HepG2 (cell line): ENCODE results near the gene ME2. TPM values are rescaled to one million over a fixed set of nuclear protein-coding genes. Genes with fewer than 3 reads are reported as not detected.
A peak's percentile ranks its signal among the peaks of the same experiment; 100 is the strongest.

Experiments
- CHD2 ChIP-seq: IDR thresholded peaks from 2 replicates; pipeline ENCODE4 v1.6.1; 2011; ENCODE audit warnings: low read depth, low read length, improper control_type of control experiment
- FIP1L1 ChIP-seq: fragments of 200-400 bp; formaldehyde crosslinking; IDR thresholded peaks from 2 replicates; pipeline ENCODE4 v1.6.1; 2018; ENCODE audit warnings: low read depth, mild to moderate bottlenecking, low read length, moderate library complexity, borderline replicate concordance; ENCODE audit not compliant: insufficient read depth
- NR2C2 ChIP-seq: sonication (generic); formaldehyde crosslinking; IDR thresholded peaks from 2 replicates; pipeline ENCODE4 v1.4.0; 2020; ENCODE audit warnings: missing genetic modification reagents, mild to moderate bottlenecking, moderate library complexity, borderline replicate concordance
- POLR2A ChIP-seq, 2 experiments: IDR thresholded peaks; 2 replicates each; pipeline ENCODE4 v1.6.1; 2011; ENCODE audit warnings: low read depth in 2 of 2, low read length in 2 of 2, mild to moderate bottlenecking in 1 of 2, moderate library complexity in 1 of 2; ENCODE audit not compliant: insufficient read depth in 1 of 2
- RXRB ChIP-seq: IDR thresholded peaks from 2 replicates; pipeline ENCODE4 v1.6.1; 2016; ENCODE audit warnings: borderline replicate concordance, missing genetic modification reagents, missing compliant biosample characterization
- SYNCRIP ChIP-seq: fragments of 200-400 bp; formaldehyde crosslinking; IDR thresholded peaks from 2 replicates; pipeline ENCODE4 v1.6.1; 2018; ENCODE audit warnings: mild to moderate bottlenecking, low read depth, low read length; ENCODE audit not compliant: insufficient read depth
- TCF7 ChIP-seq: sonication (generic); IDR thresholded peaks from 2 replicates; pipeline ENCODE4 v1.6.1; 2016; ENCODE audit warnings: antibody characterized with exemption, low read depth
- YY1 ChIP-seq: IDR thresholded peaks from 2 replicates; pipeline ENCODE4 v1.6.1; 2011; ENCODE audit warnings: low read length, low read depth, moderate library complexity, mild to moderate bottlenecking; ENCODE audit not compliant: insufficient read depth, insufficient replicate concordance
- ZNF235 ChIP-seq: sonication (generic); formaldehyde crosslinking; IDR thresholded peaks from 2 replicates; pipeline ENCODE4 v1.8.1; 2023; ENCODE audit warnings: mild to moderate bottlenecking, missing genetic modification reagents, borderline replicate concordance
- ZNF3 ChIP-seq: IDR thresholded peaks from 2 replicates; pipeline ENCODE4 v1.7.0; 2017; ENCODE audit warnings: inconsistent platforms
- ZNF30 ChIP-seq: sonication (generic); formaldehyde crosslinking; IDR thresholded peaks from 2 replicates; pipeline ENCODE4 v1.5.0; 2020; ENCODE audit warnings: mild to moderate bottlenecking, missing genetic modification reagents
- ZNF513 ChIP-seq: sonication (generic); formaldehyde crosslinking; conservative IDR thresholded peaks from 2 replicates; pipeline ENCODE4 v1.5.0; 2020; ENCODE audit warnings: missing genetic modification reagents
- ZNF562 ChIP-seq: sonication (generic); formaldehyde crosslinking; IDR thresholded peaks from 2 replicates; pipeline ENCODE4 v1.8.0; 2022; ENCODE audit warnings: missing genetic modification reagents, borderline replicate concordance
- ZNF788 ChIP-seq: sonication (generic); formaldehyde crosslinking; IDR thresholded peaks from 2 replicates; pipeline ENCODE4 v1.5.0; 2020; ENCODE audit warnings: mild to moderate bottlenecking, missing genetic modification reagents, borderline replicate concordance
- polyA plus RNA-seq, 8 experiments: library from polyadenylated mRNA; depleted of rRNA in 3 of 8; stranded (reverse) in 7 of 8; unstranded in 1 of 8; fragments of >200 nt; fragmentation: Illumina TruSeq in 4 of 8; extraction: Trizol in 4 of 8; gene quantifications; 2 replicates each; pipeline versions ENCODE4 v1.2.1 to v1.2.3, GENCODE V29; 2011 to 2016; ENCODE audit warnings: low read depth in 4 of 8, missing spikeins in 1 of 8, mixed read lengths in 1 of 8; ENCODE audit not compliant: insufficient read depth in 1 of 8
- total RNA-seq, 5 experiments: library from RNA; depleted of rRNA; stranded (reverse); fragments of >200 nt; fragmentation: Illumina TruSeq; extraction: Trizol; gene quantifications; 2 replicates each; pipeline ENCODE4 v1.2.3, GENCODE V29; 2016; ENCODE audit warnings: low read depth in 1 of 5
- TF ChIP-seq, protein P1 (sequence below), 2 experiments: fragments of 450-650 bp in 1 of 2; sonication (generic) in 1 of 2; formaldehyde crosslinking in 1 of 2; IDR thresholded peaks; 2 replicates each; pipeline versions ENCODE4 v1.6.1 to v1.8.0; 2016 to 2022; ENCODE audit warnings: antibody characterized with exemption in 1 of 2, mild to moderate bottlenecking in 1 of 2, missing genetic modification reagents in 1 of 2
- TF ChIP-seq, protein P2 (sequence below): fragments of 450-650 bp; IDR thresholded peaks from 2 replicates; pipeline ENCODE4 v1.6.1; 2017

Gene ME2
- total and polyA plus RNA-seq, 2 of the 13 experiments (the other 11 are each of a cell fraction or from before 2014, with no cell fraction given), result 17.3 to 20.6 TPM

DNA sequence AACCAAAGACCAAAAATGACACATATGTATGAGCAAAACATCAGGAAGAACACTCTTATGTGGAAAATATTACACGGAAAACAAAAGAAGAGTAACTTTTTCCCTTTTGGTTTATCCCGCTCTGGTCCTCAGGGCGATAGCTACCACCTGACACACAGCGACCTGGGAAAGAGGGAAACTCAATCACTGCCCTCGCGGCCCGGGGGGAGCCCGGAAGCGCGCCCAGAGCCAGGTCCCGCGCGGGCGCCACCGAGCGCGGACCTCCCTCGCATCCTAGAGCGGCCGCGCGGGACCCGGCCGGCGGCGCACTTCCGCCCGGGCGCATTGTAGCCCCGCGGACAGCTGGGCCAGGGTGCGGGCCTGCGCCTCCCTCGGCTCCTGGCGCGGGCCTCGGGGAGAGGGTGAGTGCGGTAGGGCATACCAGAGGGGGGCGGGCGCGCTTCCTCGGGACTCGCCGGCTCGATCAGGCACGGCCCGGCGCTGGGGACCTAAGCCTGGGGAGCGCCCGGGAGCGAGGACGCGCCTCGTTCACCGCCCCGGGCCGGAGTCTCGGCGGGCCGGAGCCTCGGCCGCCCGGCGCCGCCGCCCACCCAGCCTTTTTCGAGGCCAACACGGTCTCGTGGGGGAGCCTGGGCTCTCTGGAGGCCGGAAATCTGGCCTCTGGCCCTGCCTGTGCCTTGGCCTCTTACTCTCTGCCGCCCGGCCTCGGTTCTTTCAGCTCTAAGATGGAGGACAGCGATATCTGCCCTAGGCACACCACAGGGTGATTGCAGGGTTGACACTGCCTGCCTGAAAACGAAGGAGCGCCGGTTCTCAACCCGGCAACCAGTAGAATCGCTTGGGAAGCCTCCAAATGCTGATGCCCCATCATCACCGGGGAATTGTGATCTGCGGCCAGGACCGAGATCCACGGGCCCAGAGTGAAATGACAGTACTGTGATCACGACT, 89.1 kb downstream of the ME2 start, which contains the start of gene ELAC1 (continued):
- TF ChIP-seq, protein P1, sequence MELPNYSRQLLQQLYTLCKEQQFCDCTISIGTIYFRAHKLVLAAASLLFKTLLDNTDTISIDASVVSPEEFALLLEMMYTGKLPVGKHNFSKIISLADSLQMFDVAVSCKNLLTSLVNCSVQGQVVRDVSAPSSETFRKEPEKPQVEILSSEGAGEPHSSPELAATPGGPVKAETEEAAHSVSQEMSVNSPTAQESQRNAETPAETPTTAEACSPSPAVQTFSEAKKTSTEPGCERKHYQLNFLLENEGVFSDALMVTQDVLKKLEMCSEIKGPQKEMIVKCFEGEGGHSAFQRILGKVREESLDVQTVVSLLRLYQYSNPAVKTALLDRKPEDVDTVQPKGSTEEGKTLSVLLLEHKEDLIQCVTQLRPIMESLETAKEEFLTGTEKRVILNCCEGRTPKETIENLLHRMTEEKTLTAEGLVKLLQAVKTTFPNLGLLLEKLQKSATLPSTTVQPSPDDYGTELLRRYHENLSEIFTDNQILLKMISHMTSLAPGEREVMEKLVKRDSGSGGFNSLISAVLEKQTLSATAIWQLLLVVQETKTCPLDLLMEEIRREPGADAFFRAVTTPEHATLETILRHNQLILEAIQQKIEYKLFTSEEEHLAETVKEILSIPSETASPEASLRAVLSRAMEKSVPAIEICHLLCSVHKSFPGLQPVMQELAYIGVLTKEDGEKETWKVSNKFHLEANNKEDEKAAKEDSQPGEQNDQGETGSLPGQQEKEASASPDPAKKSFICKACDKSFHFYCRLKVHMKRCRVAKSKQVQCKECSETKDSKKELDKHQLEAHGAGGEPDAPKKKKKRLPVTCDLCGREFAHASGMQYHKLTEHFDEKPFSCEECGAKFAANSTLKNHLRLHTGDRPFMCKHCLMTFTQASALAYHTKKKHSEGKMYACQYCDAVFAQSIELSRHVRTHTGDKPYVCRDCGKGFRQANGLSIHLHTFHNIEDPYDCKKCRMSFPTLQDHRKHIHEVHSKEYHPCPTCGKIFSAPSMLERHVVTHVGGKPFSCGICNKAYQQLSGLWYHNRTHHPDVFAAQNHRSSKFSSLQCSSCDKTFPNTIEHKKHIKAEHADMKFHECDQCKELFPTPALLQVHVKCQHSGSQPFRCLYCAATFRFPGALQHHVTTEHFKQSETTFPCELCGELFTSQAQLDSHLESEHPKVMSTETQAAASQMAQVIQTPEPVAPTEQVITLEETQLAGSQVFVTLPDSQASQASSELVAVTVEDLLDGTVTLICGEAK (IDR thresholded peaks at IDR 0.05), result no peak
- TF ChIP-seq, protein P1 (CRISPR knock-in tag; IDR thresholded peaks at IDR 0.05), result no peak; the same call in 1 of the 2 replicates
- TF ChIP-seq FIP1L1, result no peak
- peak; percentile 67 for TF ChIP-seq NR2C2 (CRISPR knock-in tag)
- TF ChIP-seq, protein P2, sequence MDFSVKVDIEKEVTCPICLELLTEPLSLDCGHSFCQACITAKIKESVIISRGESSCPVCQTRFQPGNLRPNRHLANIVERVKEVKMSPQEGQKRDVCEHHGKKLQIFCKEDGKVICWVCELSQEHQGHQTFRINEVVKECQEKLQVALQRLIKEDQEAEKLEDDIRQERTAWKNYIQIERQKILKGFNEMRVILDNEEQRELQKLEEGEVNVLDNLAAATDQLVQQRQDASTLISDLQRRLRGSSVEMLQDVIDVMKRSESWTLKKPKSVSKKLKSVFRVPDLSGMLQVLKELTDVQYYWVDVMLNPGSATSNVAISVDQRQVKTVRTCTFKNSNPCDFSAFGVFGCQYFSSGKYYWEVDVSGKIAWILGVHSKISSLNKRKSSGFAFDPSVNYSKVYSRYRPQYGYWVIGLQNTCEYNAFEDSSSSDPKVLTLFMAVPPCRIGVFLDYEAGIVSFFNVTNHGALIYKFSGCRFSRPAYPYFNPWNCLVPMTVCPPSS, result no peak
- TF ChIP-seq ZNF30 (CRISPR knock-in tag), result no peak
- no peak for TF ChIP-seq SYNCRIP
- TF ChIP-seq POLR2A (IDR thresholded peaks at IDR 0.05; ENCODE audit: insufficient read depth in 1 of 2, low read depth in 2 of 2, low read length in 2 of 2), result peak; percentile 75 to 83
- no peak for TF ChIP-seq ZNF513 (CRISPR knock-in tag)
- peak; percentile 75 for TF ChIP-seq YY1
- no peak for TF ChIP-seq RXRB (CRISPR knock-in tag)
- TF ChIP-seq TCF7, result no peak
- TF ChIP-seq ZNF235 (CRISPR knock-in tag), result no peak
- no peak for TF ChIP-seq CHD2
- no peak for TF ChIP-seq ZNF3
- TF ChIP-seq ZNF788 (CRISPR knock-in tag), result peak; percentile 48; the same call in 1 of the 2 replicates
- no peak for TF ChIP-seq ZNF562 (CRISPR knock-in tag)
